HCT116 (cell line): ENCODE results near the gene HIVEP3. TPM values are rescaled to one million over a fixed set of nuclear protein-coding genes. Genes with fewer than 3 reads are reported as not detected.
A peak's percentile ranks its signal among the peaks of the same experiment; 100 is the strongest.

Experiments
- ATAC-seq: fragments of 200-7000 bp; cut with Tn5 transposase; 2 replicates; pipeline ENCODE4 v1.9.1; 2020; ENCODE audit warnings: mild to moderate bottlenecking, moderate library complexity
- BruUV-seq: library from RNA; stranded (reverse); fragments of 400-500 nt; replicated peaks from 2 replicates; lab custom pipeline; 2021; lab: Mats Ljungman, UMichigan
- CTCF ChIA-PET: fragments of 300-600 bp; sonication (Branson Sonifier 250); formaldehyde crosslinking; loops from one replicate; lab custom pipeline; 2021; ENCODE audit warnings: antibody characterized with exemption; lab: Charles Lee
- POLR2A ChIA-PET: fragments of 300-600, 350-600 bp; sonication (Branson Sonifier 250); formaldehyde crosslinking; loops from one replicate; lab custom pipeline; 2021; ENCODE audit warnings: antibody characterized with exemption; lab: Charles Lee
- RAD21 ChIA-PET, 2 experiments: fragments of 300-600 bp; sonication (Branson Sonifier 250); formaldehyde crosslinking; loops; one replicate each; lab custom pipeline; 2023; ENCODE audit warnings: low total read pairs in 2 of 2; ENCODE audit not compliant: uncharacterized antibody in 2 of 2, unreplicated experiment in 2 of 2, low non-redundant PET in 1 of 2; lab: Charles Lee
- DNase-seq: peaks from one replicate; pipeline ENCODE4 v3.0.0-alpha.2; 2010; ENCODE audit warnings: low read depth, low spot score
- H2AFZ ChIP-seq: fragments of 200-600 bp; shearing (Covaris generic), sonication (generic); 2 replicates; pipeline ENCODE4 v1.6.1; 2017; ENCODE audit warnings: low read depth, mixed run types, mixed read lengths, antibody characterized with exemption, low read length; ENCODE audit not compliant: poor library complexity, severe bottlenecking
- H3K27ac ChIP-seq: 2 replicates; pipeline ENCODE4 v1.5.1; 2012; ENCODE audit warnings: low read depth, low read length
- H3K27me3 ChIP-seq: fragments of 200-600 bp; sonication (generic); 2 replicates; pipeline ENCODE4 v1.6.1; 2016; ENCODE audit warnings: mixed run types, low read length, mixed read lengths; ENCODE audit not compliant: insufficient read depth
- H3K36me3 ChIP-seq, 2 experiments: fragments of 200-500 bp in 1 of 2; fragments of 200-600 bp in 1 of 2; sonication (Bioruptor generic) in 1 of 2; sonication (generic) in 1 of 2; 2 replicates each; pipeline versions ENCODE4 v1.5.1 to v1.6.1; 2014 to 2016; ENCODE audit warnings: low read length in 2 of 2, inconsistent platforms in 1 of 2, mixed read lengths in 1 of 2, mixed run types in 1 of 2; ENCODE audit not compliant: insufficient read depth in 2 of 2, control insufficient read depth in 1 of 2
- H3K4me1 ChIP-seq, 2 experiments: fragments of 200-600 bp in 1 of 2; sonication (generic) in 1 of 2; 2 replicates each; pipeline versions ENCODE4 v1.5.1 to v1.6.1; 2012 to 2017; ENCODE audit warnings: low read length in 2 of 2, inconsistent platforms in 1 of 2, mild to moderate bottlenecking in 1 of 2, mixed read lengths in 1 of 2, mixed run types in 1 of 2, moderate library complexity in 1 of 2; ENCODE audit not compliant: insufficient read depth in 2 of 2, control insufficient read depth in 1 of 2
- H3K4me2 ChIP-seq: fragments of 200-600 bp; sonication (generic); 2 replicates; pipeline ENCODE4 v1.6.1; 2017; ENCODE audit warnings: mixed run types, low read length, mixed read lengths
- H3K4me3 ChIP-seq, 2 experiments: fragments of 200-600 bp in 1 of 2; sonication (generic) in 1 of 2; replicated peaks in 1 of 2; 2 replicates each; pipeline ENCODE4 v1.5.1; 2011 to 2016; ENCODE audit warnings: low read length in 2 of 2, control low read depth in 1 of 2, low read depth in 1 of 2, mild to moderate bottlenecking in 1 of 2, mixed read lengths in 1 of 2, mixed run types in 1 of 2
- H3K79me2 ChIP-seq: fragments of 200-600 bp; sonication (generic); 2 replicates; pipeline ENCODE4 v1.6.1; 2017; ENCODE audit warnings: mild to moderate bottlenecking, mixed run types, low read length, moderate library complexity, mixed read lengths; ENCODE audit not compliant: insufficient read depth
- H3K9ac ChIP-seq: fragments of 200-600 bp; sonication (generic); 2 replicates; pipeline ENCODE4 v1.6.1; 2016; ENCODE audit warnings: low read length, mixed read lengths
- H3K9me2 ChIP-seq: fragments of 200-600 bp; sonication (generic), shearing (Covaris generic); 2 replicates; pipeline ENCODE4 v1.6.1; 2017; ENCODE audit warnings: mixed run types, mild to moderate bottlenecking, moderate library complexity; ENCODE audit not compliant: insufficient read depth
- H3K9me3 ChIP-seq, 2 experiments: fragments of 200-500 bp in 1 of 2; fragments of 200-600 bp in 1 of 2; sonication (Bioruptor generic) in 1 of 2; sonication (generic) in 1 of 2; 2 replicates each; pipeline ENCODE4 v1.6.1; 2014 to 2017; ENCODE audit warnings: low read length in 2 of 2, mixed read lengths in 2 of 2, inconsistent platforms in 1 of 2, low read depth in 1 of 2, mild to moderate bottlenecking in 1 of 2, mixed run types in 1 of 2, moderate library complexity in 1 of 2; ENCODE audit not compliant: control insufficient read depth in 1 of 2, insufficient read depth in 1 of 2
- H4K20me1 ChIP-seq: fragments of 200-600 bp; sonication (generic), shearing (Covaris generic); 2 replicates; pipeline ENCODE4 v1.6.1; 2017; ENCODE audit warnings: mixed run types, mild to moderate bottlenecking, moderate library complexity; ENCODE audit not compliant: insufficient read depth
- ATF3 ChIP-seq: IDR thresholded peaks from 2 replicates; pipeline ENCODE4 v1.6.1; 2012
- CBX3 ChIP-seq: IDR thresholded peaks from 2 replicates; pipeline ENCODE4 v1.6.1; 2012; ENCODE audit warnings: low read depth
- ELF1 ChIP-seq: IDR thresholded peaks from 2 replicates; pipeline ENCODE4 v1.6.1; 2012; ENCODE audit warnings: low read depth, borderline replicate concordance
- EZH2phosphoT487 ChIP-seq: fragments of 200-600 bp; IDR thresholded peaks from 2 replicates; pipeline ENCODE4 v1.6.1; 2018; ENCODE audit warnings: antibody characterized with exemption, borderline replicate concordance
- POLR2AphosphoS5 ChIP-seq: IDR thresholded peaks from 2 replicates; pipeline ENCODE4 v1.6.1; 2011; ENCODE audit warnings: mild to moderate bottlenecking, low read depth, low read length, moderate library complexity
- RAD21 ChIP-seq: IDR thresholded peaks from 2 replicates; pipeline ENCODE4 v1.6.1; 2012; ENCODE audit warnings: low read depth, mild to moderate bottlenecking
- REST ChIP-seq: IDR thresholded peaks from 2 replicates; pipeline ENCODE4 v1.6.1; 2012; ENCODE audit warnings: low read depth
- SIN3A ChIP-seq: IDR thresholded peaks from 2 replicates; pipeline ENCODE4 v1.6.1; 2012; ENCODE audit warnings: low read depth
- SRF ChIP-seq: IDR thresholded peaks from 2 replicates; pipeline ENCODE4 v1.6.1; 2012; ENCODE audit warnings: low read depth
- ZBTB33 ChIP-seq: IDR thresholded peaks from 2 replicates; pipeline ENCODE4 v1.6.1; 2011; ENCODE audit warnings: mild to moderate bottlenecking, low read length, moderate library complexity; ENCODE audit not compliant: insufficient replicate concordance; ENCODE audit errors: extremely low read depth
- ZFX ChIP-seq: fragments of 450-650 bp; IDR thresholded peaks from 2 replicates; pipeline ENCODE4 v1.6.1; 2017
- intact Hi-C: fragments of 100-400 bp; cut with micrococcal nuclease; formaldehyde crosslinking; loops from 2 replicates; pipeline ENCODE4 v1.10.0; 2022
- total RNA-seq: library from RNA; stranded (reverse); gene quantifications from one replicate; pipeline ENCODE4 v1.2.1, GENCODE V29; 2021; ENCODE audit not compliant: unreplicated experiment

The HIVEP3 gene
- total RNA-seq, 1 experiment from 2014 or later, result 7.1 TPM

- POLR2A ChIA-PET, result interaction anchor here (1.8 kb wide), 1 partner anchor 10 kb away, joined by 4 read pairs; no protein-coding TSS in a partner anchor
- Histone ChIP-seq H3K4me1 (peaks cover 30 to 68% of the 10 kb centered on the region in 2 experiments), H3K36me3 (no peaks in the 10 kb centered on the region), H3K9me3 (no peaks in the 10 kb centered on the region), H3K9ac (no peak overlapping the region), H3K27ac (no peak overlapping the region), H3K79me2 (no peaks in the 10 kb centered on the region), H3K4me2 (no peak overlapping the region), H3K4me3 (no peak overlapping the region), H3K27me3 (no peaks in the 10 kb centered on the region), H2AFZ (no peak overlapping the region), H4K20me1 (no peaks in the 10 kb centered on the region), H3K9me2 (no peaks in the 10 kb centered on the region)
- RAD21 ChIA-PET, result no interaction called here
- DNase-seq, result no peak
- TF ChIP-seq POLR2AphosphoS5 (no peak), ATF3 (no peak), ZFX (no peak), CBX3 (no peak), SRF (no peak), RAD21 (no peak), ELF1 (no peak), EZH2phosphoT487 (no peak)
- intact Hi-C loops, result no loop called here
- no TSS peak for BruUV-seq
- CTCF ChIA-PET, result interaction anchor here (2.2 kb wide), 1 partner anchor 9 kb away, joined by 6 read pairs; no protein-coding TSS in a partner anchor
- ATAC-seq, result no peak
Observed at GRCh38 chr1:41663671-41664400, 254.9 kb downstream of the HIVEP3 start.

GRCh38 chr1:41662765-41663437 is 255.8 kb downstream of the HIVEP3 start:
- H3K27ac ChIP-seq, result peak overlapping the region; percentile 52
- no peaks in the 10 kb centered on the region for H3K36me3 ChIP-seq
- H3K4me1 ChIP-seq, result peaks cover 30 to 66% of the 10 kb centered on the region in 2 experiments
- no peaks in the 10 kb centered on the region for H3K79me2 ChIP-seq
- DNase-seq (no peak), ATAC-seq (peak; percentile 51)
- H3K9me3 ChIP-seq, result no peaks in the 10 kb centered on the region
- H2AFZ ChIP-seq, result no peak overlapping the region
- peak overlapping the region; percentile 84 for H3K4me2 ChIP-seq
- ChIA-PET POLR2A (interaction anchor here (0.8 to 1.8 kb wide), 2 partner anchors 10 kb away, joined by 3 to 4 read pairs; no protein-coding TSS in a partner anchor), RAD21 (no interaction called here), CTCF (interaction anchor here (2.2 kb wide), 1 partner anchor 10 kb away, joined by 6 read pairs; no protein-coding TSS in a partner anchor)
- no peaks in the 10 kb centered on the region for H3K9me2 ChIP-seq
- TF ChIP-seq EZH2phosphoT487, result no peak
- no peak for TF ChIP-seq REST
- no peak for TF ChIP-seq CBX3
- no peak for TF ChIP-seq SIN3A
- TF ChIP-seq ZBTB33, result no peak
- peak; percentile 54; the same call in 1 of the 2 replicates for TF ChIP-seq ZFX
- H4K20me1 ChIP-seq, result no peaks in the 10 kb centered on the region
- intact Hi-C loops, result no loop called here
- no peaks in the 10 kb centered on the region for H3K27me3 ChIP-seq
- TSS peak; percentile 75 for BruUV-seq
- H3K4me3 ChIP-seq, result peak overlapping the region; percentile 32 to 61
- peak overlapping the region; percentile 65 for H3K9ac ChIP-seq
